Panc1 (cell line): ENCODE results near the gene CPSF2.

Experiments used
- CTCF ChIP-seq: fragments of 450-650 bp; IDR thresholded peaks from 2 replicates; pipeline ENCODE4 v1.5.1; 2017; ENCODE audit warnings: mild to moderate bottlenecking
- POLR2AphosphoS5 ChIP-seq: IDR thresholded peaks from 2 replicates; pipeline ENCODE4 v1.6.1; 2012; ENCODE audit warnings: mild to moderate bottlenecking, low read depth, low read length, moderate library complexity
- REST ChIP-seq, 2 experiments: IDR thresholded peaks; 2 replicates each; pipeline ENCODE4 v1.6.1; 2011 to 2012; ENCODE audit warnings: low read depth in 2 of 2, control low read depth in 1 of 2, low read length in 1 of 2, mild to moderate bottlenecking in 1 of 2, moderate library complexity in 1 of 2; ENCODE audit not compliant: insufficient read depth in 1 of 2
- SIN3A ChIP-seq: IDR thresholded peaks from 2 replicates; pipeline ENCODE4 v1.6.1; 2012; ENCODE audit warnings: low read depth, mild to moderate bottlenecking, low read length, moderate library complexity, borderline replicate concordance; ENCODE audit not compliant: insufficient read depth

GRCh38 chr14:92121670-92122350 lies at the start of gene CPSF2, which contains the start of gene NDUFB1:
- no peak for TF ChIP-seq CTCF
- peak; percentile 77; the same call in 1 of the 2 replicates for TF ChIP-seq POLR2AphosphoS5
- TF ChIP-seq SIN3A = no peak
- no peak for TF ChIP-seq REST (IDR thresholded peaks at IDR 0.05; ENCODE audit: insufficient read depth in 1 of 2, low read depth in 2 of 2, low read length in 1 of 2)
